Measurements from ENCODE around the gene SLK.

DNA sequence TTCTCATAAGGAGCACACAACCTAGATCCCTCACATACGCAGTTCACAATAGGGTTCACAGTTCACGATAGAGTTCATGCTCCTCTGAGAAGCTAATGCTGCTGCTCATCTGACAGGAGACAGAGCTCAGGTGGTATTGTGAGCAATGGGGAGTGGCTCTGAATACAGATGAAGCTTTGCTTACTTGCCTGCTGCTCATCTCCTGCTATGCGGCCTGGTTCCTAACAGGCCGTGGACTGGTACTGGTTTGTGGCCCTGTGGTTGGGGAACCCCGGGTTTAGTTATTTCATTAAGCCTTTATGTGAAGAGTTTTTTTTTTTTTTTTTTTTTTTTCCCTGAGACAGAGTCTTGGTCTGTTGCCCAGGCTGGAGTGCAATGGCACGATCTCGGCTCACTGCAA lies 19.4 kb downstream of the SLK start:
- TF ChIP-seq, protein P1, sequence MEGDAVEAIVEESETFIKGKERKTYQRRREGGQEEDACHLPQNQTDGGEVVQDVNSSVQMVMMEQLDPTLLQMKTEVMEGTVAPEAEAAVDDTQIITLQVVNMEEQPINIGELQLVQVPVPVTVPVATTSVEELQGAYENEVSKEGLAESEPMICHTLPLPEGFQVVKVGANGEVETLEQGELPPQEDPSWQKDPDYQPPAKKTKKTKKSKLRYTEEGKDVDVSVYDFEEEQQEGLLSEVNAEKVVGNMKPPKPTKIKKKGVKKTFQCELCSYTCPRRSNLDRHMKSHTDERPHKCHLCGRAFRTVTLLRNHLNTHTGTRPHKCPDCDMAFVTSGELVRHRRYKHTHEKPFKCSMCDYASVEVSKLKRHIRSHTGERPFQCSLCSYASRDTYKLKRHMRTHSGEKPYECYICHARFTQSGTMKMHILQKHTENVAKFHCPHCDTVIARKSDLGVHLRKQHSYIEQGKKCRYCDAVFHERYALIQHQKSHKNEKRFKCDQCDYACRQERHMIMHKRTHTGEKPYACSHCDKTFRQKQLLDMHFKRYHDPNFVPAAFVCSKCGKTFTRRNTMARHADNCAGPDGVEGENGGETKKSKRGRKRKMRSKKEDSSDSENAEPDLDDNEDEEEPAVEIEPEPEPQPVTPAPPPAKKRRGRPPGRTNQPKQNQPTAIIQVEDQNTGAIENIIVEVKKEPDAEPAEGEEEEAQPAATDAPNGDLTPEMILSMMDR (IDR thresholded peaks at IDR 0.05): no peak
- TF ChIP-seq POLR2A (IDR thresholded peaks at IDR 0.05; ENCODE audit: low read depth): no peak
- TF ChIP-seq POLR2AphosphoS5 (IDR thresholded peaks at IDR 0.05): no peak
